A673 (cell line): Measurements from ENCODE around the gene TXNDC16. TPM values are rescaled to one million over a fixed set of nuclear protein-coding genes. Genes with fewer than 3 reads are reported as not detected.
A peak's percentile ranks its signal among the peaks of the same experiment; 100 is the strongest.

Source experiments
- BruUV-seq: library from RNA; stranded (reverse); fragments of 400-500 nt; replicated peaks from 2 replicates; lab custom pipeline; 2021; lab: Mats Ljungman, UMichigan
- CTCF ChIA-PET: fragments of 300-600 bp; sonication (Branson Sonifier 250); formaldehyde crosslinking; loops from one replicate; lab custom pipeline; 2022; ENCODE audit warnings: antibody characterized with exemption; lab: Charles Lee
- POLR2A ChIA-PET: fragments of 300-600 bp; sonication (Branson Sonifier 250); formaldehyde crosslinking; loops from one replicate; lab custom pipeline; 2022; ENCODE audit warnings: antibody characterized with exemption; ENCODE audit not compliant: low non-redundant PET; lab: Charles Lee
- DNase-seq: peaks from one replicate; pipeline ENCODE4 v3.0.0-alpha.2; 2015; ENCODE audit warnings: low spot score
- H3K27ac ChIP-seq: fragments of 200-600 bp; sonication (generic); 2 replicates; pipeline ENCODE4 v1.5.1; 2016; ENCODE audit warnings: mixed run types, low read depth, mild to moderate bottlenecking, mixed read lengths, antibody characterized with exemption, low read length; ENCODE audit not compliant: poor library complexity, severe bottlenecking
- H3K27me3 ChIP-seq: fragments of 200-600 bp; sonication (generic); replicated peaks from 2 replicates; pipeline ENCODE4 v1.6.1; 2017; ENCODE audit warnings: mixed run types, low read depth, mild to moderate bottlenecking, mixed read lengths, antibody characterized with exemption, low read length; ENCODE audit not compliant: insufficient read depth, poor library complexity
- H3K36me3 ChIP-seq: fragments of 200-600 bp; sonication (generic); 2 replicates; pipeline ENCODE4 v1.6.1; 2016; ENCODE audit warnings: mixed run types, mild to moderate bottlenecking, mixed read lengths, antibody characterized with exemption, low read length; ENCODE audit not compliant: insufficient read depth, poor library complexity, severe bottlenecking
- H3K4me1 ChIP-seq: fragments of 200-600 bp; sonication (generic); 2 replicates; pipeline ENCODE4 v1.6.1; 2017; ENCODE audit warnings: mixed run types, mild to moderate bottlenecking, mixed read lengths, antibody characterized with exemption, low read length; ENCODE audit not compliant: insufficient read depth, poor library complexity, severe bottlenecking
- H3K4me3 ChIP-seq: fragments of 200-600 bp; sonication (generic); 2 replicates; pipeline ENCODE4 v1.5.1; 2016; ENCODE audit warnings: low read depth, mixed run types, mild to moderate bottlenecking, mixed read lengths, low read length; ENCODE audit not compliant: poor library complexity, severe bottlenecking
- H3K9me3 ChIP-seq: fragments of 200-600 bp; sonication (generic); 2 replicates; pipeline ENCODE4 v1.6.1; 2016; ENCODE audit warnings: mixed run types, low read depth, mild to moderate bottlenecking, mixed read lengths, antibody characterized with exemption, low read length; ENCODE audit not compliant: poor library complexity, severe bottlenecking
- EZH2 ChIP-seq: fragments of 200-600 bp; sonication (generic); IDR thresholded peaks from 2 replicates; pipeline ENCODE4 v1.6.1; 2017; ENCODE audit warnings: borderline replicate concordance, low read depth, mild to moderate bottlenecking, mixed read lengths, antibody characterized with exemption, low read length; ENCODE audit not compliant: poor library complexity, severe bottlenecking
- intact Hi-C: fragments of 100-400 bp; cut with micrococcal nuclease; formaldehyde crosslinking; loops from one replicate; pipeline ENCODE4 v1.10.0; 2022; ENCODE audit not compliant: unreplicated experiment
- total RNA-seq: library from RNA; stranded (reverse); gene quantifications from 2 replicates; pipeline ENCODE4 v1.2.3, GENCODE V29; 2021
- TF ChIP-seq, protein P1 (sequence below): fragments of 300-800, 200-600 bp; sonication (generic); conservative IDR thresholded peaks from 2 replicates; pipeline ENCODE4 v1.5.1; 2017; ENCODE audit warnings: low read depth, mild to moderate bottlenecking, antibody characterized with exemption, low read length, moderate library complexity, mixed read lengths

The TXNDC16 gene
- total RNA-seq, 1 experiment from 2014 or later, result 4.8 TPM

DNA sequence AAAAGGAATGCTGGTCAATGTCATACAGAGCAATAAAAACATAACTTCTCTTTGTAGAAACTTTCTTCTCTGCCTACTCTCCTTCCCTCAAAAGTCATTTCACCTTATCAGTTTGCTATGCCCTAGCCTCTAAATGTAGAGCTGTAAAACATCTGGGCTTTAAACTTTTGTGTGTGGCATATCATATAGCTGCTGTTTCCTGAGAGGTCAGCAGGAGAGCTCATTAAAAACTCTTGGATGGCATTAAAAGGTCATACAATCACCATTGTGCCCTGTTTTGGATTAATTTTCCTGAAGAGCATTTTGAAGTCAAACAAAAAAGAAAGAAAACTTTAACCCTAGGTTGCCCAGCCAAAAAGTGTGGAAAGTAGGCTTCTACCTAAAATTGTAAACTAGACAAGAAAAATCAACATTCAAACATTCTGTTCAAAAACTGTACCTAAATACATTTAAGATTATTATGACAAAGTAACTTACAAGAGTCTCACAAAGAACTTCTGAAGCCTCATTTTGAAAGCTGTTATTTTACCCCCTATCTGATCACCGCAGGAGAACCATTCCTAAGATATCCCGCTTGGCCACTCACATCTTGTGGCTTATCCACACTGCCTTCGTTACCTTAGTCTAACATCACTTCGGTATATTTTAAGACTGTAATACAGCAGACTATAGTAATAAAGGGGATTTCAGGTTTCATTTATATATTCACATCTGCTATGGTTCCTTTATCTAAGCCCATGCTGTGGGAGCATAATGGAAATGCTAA is 38.1 kb downstream of the TXNDC16 start:
- BruUV-seq, result no TSS peak
- Histone ChIP-seq H3K27me3 (no peaks in the 10 kb centered on the region), H3K4me1 (no peaks in the 10 kb centered on the region), H3K9me3 (no peaks in the 10 kb centered on the region), H3K4me3 (no peak overlapping the region), H3K36me3 (no peaks in the 10 kb centered on the region), H3K27ac (no peak overlapping the region)
- no peak for TF ChIP-seq EZH2
- TF ChIP-seq, protein P1, sequence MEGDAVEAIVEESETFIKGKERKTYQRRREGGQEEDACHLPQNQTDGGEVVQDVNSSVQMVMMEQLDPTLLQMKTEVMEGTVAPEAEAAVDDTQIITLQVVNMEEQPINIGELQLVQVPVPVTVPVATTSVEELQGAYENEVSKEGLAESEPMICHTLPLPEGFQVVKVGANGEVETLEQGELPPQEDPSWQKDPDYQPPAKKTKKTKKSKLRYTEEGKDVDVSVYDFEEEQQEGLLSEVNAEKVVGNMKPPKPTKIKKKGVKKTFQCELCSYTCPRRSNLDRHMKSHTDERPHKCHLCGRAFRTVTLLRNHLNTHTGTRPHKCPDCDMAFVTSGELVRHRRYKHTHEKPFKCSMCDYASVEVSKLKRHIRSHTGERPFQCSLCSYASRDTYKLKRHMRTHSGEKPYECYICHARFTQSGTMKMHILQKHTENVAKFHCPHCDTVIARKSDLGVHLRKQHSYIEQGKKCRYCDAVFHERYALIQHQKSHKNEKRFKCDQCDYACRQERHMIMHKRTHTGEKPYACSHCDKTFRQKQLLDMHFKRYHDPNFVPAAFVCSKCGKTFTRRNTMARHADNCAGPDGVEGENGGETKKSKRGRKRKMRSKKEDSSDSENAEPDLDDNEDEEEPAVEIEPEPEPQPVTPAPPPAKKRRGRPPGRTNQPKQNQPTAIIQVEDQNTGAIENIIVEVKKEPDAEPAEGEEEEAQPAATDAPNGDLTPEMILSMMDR, result no peak
- DNase-seq, result no peak
- intact Hi-C loops, result no loop called here
- ChIA-PET POLR2A (interaction anchor here (0.5 kb wide), 1 partner anchor 500 kb away, joined by 3 read pairs; no protein-coding TSS in a partner anchor), CTCF (no interaction called here)

DNA sequence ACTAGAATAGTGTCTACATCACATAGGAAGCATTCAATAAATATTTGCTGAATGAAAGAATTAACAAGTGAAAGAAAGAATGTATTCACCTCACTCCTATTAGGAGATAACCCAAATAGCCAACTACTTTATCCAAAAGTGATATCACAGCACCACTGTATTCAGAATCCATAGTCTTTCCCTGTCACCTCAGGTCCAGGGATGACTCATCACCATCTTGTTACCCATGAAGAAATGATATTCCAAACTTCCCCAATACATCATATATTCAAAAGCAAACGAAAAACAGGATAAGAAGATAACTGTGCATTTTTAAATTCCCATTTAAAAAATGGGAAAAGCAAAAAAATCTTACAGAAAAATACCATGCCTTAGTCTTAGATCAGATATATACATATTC is 39.1 kb downstream of the TXNDC16 start:
- Histone ChIP-seq H3K27me3 (no peaks in the 10 kb centered on the region), H3K9me3 (no peaks in the 10 kb centered on the region), H3K36me3 (no peaks in the 10 kb centered on the region), H3K4me1 (no peaks in the 10 kb centered on the region), H3K27ac (no peak overlapping the region), H3K4me3 (no peak overlapping the region)
- TF ChIP-seq EZH2, result no peak
- TF ChIP-seq, protein P1, result no peak
- ChIA-PET CTCF (no interaction called here), POLR2A (no interaction called here)
- no TSS peak for BruUV-seq
- DNase-seq, result no peak
- intact Hi-C loops, result no loop called here

DNA sequence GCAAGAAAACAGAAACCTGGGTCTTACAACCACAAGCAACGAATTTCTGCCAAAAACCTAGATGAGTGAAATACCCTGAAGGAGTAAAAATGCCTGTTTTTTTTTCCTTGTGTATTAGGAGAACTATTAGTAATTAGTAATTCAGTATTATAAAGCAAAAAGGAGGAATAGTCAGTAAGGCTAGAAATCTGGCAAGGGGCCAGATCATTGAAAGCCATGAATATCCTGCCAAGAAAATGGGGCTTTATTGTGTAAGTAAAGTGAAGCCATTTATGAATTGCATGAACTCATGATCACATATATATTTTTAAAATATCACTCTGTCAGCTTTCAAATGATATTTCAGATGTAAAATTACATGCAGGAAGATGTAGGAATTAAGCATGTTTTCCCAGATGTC is 57.9 kb downstream of the TXNDC16 start:
- BruUV-seq, result no TSS peak
- DNase-seq, result peak; percentile 15
- Histone ChIP-seq H3K36me3 (no peaks in the 10 kb centered on the region), H3K4me1 (no peaks in the 10 kb centered on the region), H3K27ac (no peak overlapping the region), H3K9me3 (no peaks in the 10 kb centered on the region), H3K4me3 (no peak overlapping the region), H3K27me3 (no peaks in the 10 kb centered on the region)
- CTCF ChIA-PET, result no interaction called here
- POLR2A ChIA-PET, result no interaction called here
- TF ChIP-seq EZH2, result no peak
- TF ChIP-seq, protein P1, result no peak
- intact Hi-C loops, result no loop called here
